Large intestine (tissue), 3 donors: ENCODE results near the gene KRT27. TPM values are rescaled to one million over a fixed set of nuclear protein-coding genes. Genes with fewer than 3 reads are reported as not detected.
"Not testable (repeated sequence)": the region's sequence is repeated elsewhere in the genome, so short reads cannot be mapped to it uniquely, and the experiment has no call there.

Experiments
- DNase-seq, 2 donors: peaks; one replicate each; pipeline versions ENCODE4 v3.0.0 to v3.0.0-alpha.2; 2013
- H3K27ac ChIP-seq: one replicate; pipeline ENCODE4 v1.5.1; 2013; ENCODE audit warnings: low read length
- H3K27me3 ChIP-seq: 2 replicates; pipeline ENCODE4 v1.6.1; 2013; ENCODE audit warnings: low read length; ENCODE audit not compliant: control insufficient read depth, insufficient read depth
- H3K36me3 ChIP-seq: 2 replicates; pipeline ENCODE4 v1.6.1; 2013; ENCODE audit warnings: low read length; ENCODE audit not compliant: control insufficient read depth, insufficient read depth
- H3K4me1 ChIP-seq: one replicate; pipeline ENCODE4 v1.6.1; 2013; ENCODE audit warnings: low read length; ENCODE audit not compliant: control insufficient read depth, insufficient read depth
- H3K4me3 ChIP-seq: one replicate; pipeline ENCODE4 v1.5.1; 2013; ENCODE audit warnings: low read length
- H3K9me3 ChIP-seq: one replicate; pipeline ENCODE4 v1.6.1; 2013; ENCODE audit warnings: mild to moderate bottlenecking, low read depth, low read length, moderate library complexity; ENCODE audit not compliant: control insufficient read depth
- WGBS: methylation state at CpG from one replicate; pipeline ENCODE4 v1.1.5; 2013; ENCODE audit warnings: low lambda C conversion rate; ENCODE audit not compliant: insufficient coverage; 5-methylcytosine and 5-hydroxymethylcytosine counted together
- polyA plus RNA-seq: library from polyadenylated mRNA; unstranded; fragments of 120-200 nt; gene quantifications from one replicate; pipeline ENCODE4 v1.2.1, GENCODE V29; 2013

The KRT27 gene
- polyA plus RNA-seq, 1 donor = not detected

GRCh38 chr17:40760105-40761016 lies 22.0 kb downstream of the KRT27 start:
- H3K4me3 ChIP-seq = no peak overlapping the region
- WGBS = no CpG with 5 or more reads among the region's 1 CpG
- H3K27me3 ChIP-seq = no peaks in the 10 kb centered on the region
- H3K27ac ChIP-seq = no peak overlapping the region
- H3K4me1 ChIP-seq = no peaks in the 10 kb centered on the region
- no peak for DNase-seq
- no peaks in the 10 kb centered on the region for H3K36me3 ChIP-seq
- H3K9me3 ChIP-seq = peaks cover 20% of the 10 kb centered on the region

GRCh38 chr17:40755231-40755630 lies 27.1 kb downstream of the KRT27 start, which contains the start of gene KRT25:
TSS of gene KRT25 (minus strand) at chr17:40755331. CDS start at chr17:40755271, 60 bp downstream.
- H3K27me3 ChIP-seq = peaks cover 8% of the 10 kb centered on the region

GRCh38 chr17:40753804-40754203 lies 28.5 kb downstream of the KRT27 start:
- WGBS = no CpG with 5 or more reads among the region's 3 CpGs
- Histone ChIP-seq H3K4me3 (no peak overlapping the region), H3K4me1 (no peaks in the 10 kb centered on the region), H3K9me3 (no peaks in the 10 kb centered on the region), H3K36me3 (no peaks in the 10 kb centered on the region), H3K27ac (no peak overlapping the region), H3K27me3 (peaks cover 8% of the 10 kb centered on the region)
- no peak for DNase-seq

More at GRCh38 chr17:40755231-40755630, 27.1 kb downstream of the KRT27 start, which contains the start of gene KRT25:
- DNase-seq = no peak
- Histone ChIP-seq H3K4me1 (no peaks in the 10 kb centered on the region), H3K27ac (no peak within 1 kb of the TSS), H3K9me3 (peaks cover 6% of the 10 kb centered on the region), H3K36me3 (no peaks in the 10 kb centered on the region), H3K4me3 (no peak within 1 kb of the TSS)
- no CpG with 5 or more reads among the region's 4 CpGs for WGBS

- Histone ChIP-seq H3K9me3 (no peaks in the 10 kb centered on the region), H3K4me1 (no peaks in the 10 kb centered on the region), H3K4me3 (no peak overlapping the region), H3K36me3 (no peaks in the 10 kb centered on the region), H3K27me3 (peaks cover 8% of the 10 kb centered on the region), H3K27ac (no peak overlapping the region)
- DNase-seq = no peak
- no CpG with 5 or more reads among the region's 14 CpGs for WGBS
Observed at GRCh38 chr17:40751065-40751464, 31.3 kb downstream of the KRT27 start.

GRCh38 chr17:40750391-40750790 lies 32.0 kb downstream of the KRT27 start:
- Histone ChIP-seq H3K27ac (no peak overlapping the region), H3K4me1 (no peaks in the 10 kb centered on the region), H3K27me3 (peaks cover 8% of the 10 kb centered on the region), H3K4me3 (no peak overlapping the region), H3K9me3 (no peaks in the 10 kb centered on the region), H3K36me3 (no peaks in the 10 kb centered on the region)
- WGBS = no CpG with 5 or more reads among the region's 6 CpGs
- no peak for DNase-seq

- H3K27me3 ChIP-seq, H3K4me1 ChIP-seq, H3K36me3 ChIP-seq, H3K9me3 ChIP-seq, DNase-seq, H3K4me3 ChIP-seq, H3K27ac ChIP-seq: not testable (repeated sequence)
- no CpG with 5 or more reads among the region's 1 CpG for WGBS
Observed at GRCh38 chr17:40748666-40749065, 33.7 kb downstream of the KRT27 start.

- Histone ChIP-seq H3K4me3 (no peak overlapping the region), H3K9me3 (no peaks in the 10 kb centered on the region), H3K4me1 (no peaks in the 10 kb centered on the region), H3K27me3 (peaks cover 14% of the 10 kb centered on the region), H3K36me3 (no peaks in the 10 kb centered on the region), H3K27ac (no peak overlapping the region)
- no CpG with 5 or more reads among the region's 4 CpGs for WGBS
- no peak for DNase-seq
Observed at GRCh38 chr17:40738553-40738952, 43.8 kb downstream of the KRT27 start.

GRCh38 chr17:40735016-40735415 lies 47.3 kb downstream of the KRT27 start:
- no peak for DNase-seq
- H3K27ac ChIP-seq = no peak overlapping the region
- H3K4me1 ChIP-seq = no peaks in the 10 kb centered on the region
- no peaks in the 10 kb centered on the region for H3K9me3 ChIP-seq
- no peaks in the 10 kb centered on the region for H3K36me3 ChIP-seq
- no peak overlapping the region for H3K4me3 ChIP-seq
- no CpG with 5 or more reads among the region's 1 CpG for WGBS
- peaks cover 16% of the 10 kb centered on the region for H3K27me3 ChIP-seq

- Histone ChIP-seq H3K27me3 (peaks cover 15% of the 10 kb centered on the region), H3K27ac (no peak overlapping the region), H3K9me3 (no peaks in the 10 kb centered on the region), H3K4me1 (no peaks in the 10 kb centered on the region), H3K36me3 (no peaks in the 10 kb centered on the region), H3K4me3 (no peak overlapping the region)
- WGBS = no CpG with 5 or more reads among the region's 6 CpGs
- no peak for DNase-seq
Observed at GRCh38 chr17:40734018-40734417, 48.3 kb downstream of the KRT27 start.

- no CpG with 5 or more reads among the region's 1 CpG for WGBS
- H3K27me3 ChIP-seq = peaks cover 11% of the 10 kb centered on the region
- H3K36me3 ChIP-seq = no peaks in the 10 kb centered on the region
- no peak overlapping the region for H3K27ac ChIP-seq
- no peak for DNase-seq
- H3K9me3 ChIP-seq = no peaks in the 10 kb centered on the region
- no peak overlapping the region for H3K4me3 ChIP-seq
- H3K4me1 ChIP-seq = no peaks in the 10 kb centered on the region
Observed at GRCh38 chr17:40730970-40731369, 51.4 kb downstream of the KRT27 start.
